Right kidney (tissue), 9 donors: ENCODE results near the gene NOLC1.

Experiments used
- DNase-seq: peaks from one replicate; pipeline ENCODE4 v3.0.0-alpha.2; 2016
- long read RNA-seq, 8 donors: transcript quantifications; one replicate each; lab custom pipeline, GENCODE V29; 2026

The NOLC1 gene
- long read RNA-seq, donor 1, partial matches to known transcripts: 0 of 6 reads
- long read RNA-seq, donor 1, other reads (novel, unspliced or antisense): 0 of 6 reads
- long read RNA-seq, donor 2, partial matches to known transcripts: 0 of 1 reads
- long read RNA-seq, donor 2, other reads (novel, unspliced or antisense): 0 of 1 reads
- long read RNA-seq, donor 3, partial matches to known transcripts: 0 of 3 reads
- long read RNA-seq, donor 3, other reads (novel, unspliced or antisense): 0 of 3 reads
- long read RNA-seq, donor 4, partial matches to known transcripts: 18 of 22 reads
- long read RNA-seq, donor 4, other reads (novel, unspliced or antisense): 0 of 22 reads
- long read RNA-seq, donor 5, partial matches to known transcripts: 0 of 8 reads
- long read RNA-seq, donor 5, other reads (novel, unspliced or antisense): 0 of 8 reads
- long read RNA-seq, donor 6, partial matches to known transcripts: 5 of 8 reads
- long read RNA-seq, donor 6, other reads (novel, unspliced or antisense): 0 of 8 reads
- long read RNA-seq, donor 7, partial matches to known transcripts: 43 of 48 reads
- long read RNA-seq, donor 7, other reads (novel, unspliced or antisense): 0 of 48 reads
- long read RNA-seq, donor 8, transcript NOLC1-207 (13 exons, 2,441 nt): major isoform, 7 of 7 reads
- long read RNA-seq, donor 8, partial matches to known transcripts: 0 of 7 reads
- long read RNA-seq, donor 8, other reads (novel, unspliced or antisense): 0 of 7 reads

GRCh38 chr10:102151774-102152544 lies at the start of gene NOLC1:
Gene NOLC1 (plus strand): TSS chr10:102152389. CDS start chr10:102152411, 22 bp downstream.
- peak; percentile 90 for DNase-seq

- no peak for DNase-seq
Observed at GRCh38 chr10:102102421-102102820, 49.8 kb upstream of the NOLC1 start.

DNA sequence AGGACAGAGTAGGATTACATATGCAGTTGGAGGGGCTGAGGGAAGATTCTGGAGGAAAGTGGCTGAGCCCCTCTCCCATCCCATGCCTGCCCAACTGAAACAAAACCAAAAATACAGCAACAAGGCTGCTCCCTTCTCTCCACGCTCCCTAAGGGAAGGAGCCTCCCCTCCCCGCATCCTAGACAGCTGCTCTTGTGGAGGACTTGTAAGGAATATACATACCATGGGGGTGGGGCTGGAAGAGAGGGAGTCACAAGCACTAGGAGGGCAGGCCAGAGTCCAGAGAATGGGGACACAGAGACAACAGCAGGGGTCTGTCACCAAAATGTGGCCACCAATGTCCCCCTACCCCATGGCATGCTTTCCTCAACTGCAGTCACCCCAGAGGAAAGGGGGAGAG lies 45.2 kb upstream of the NOLC1 start:
- no peak for DNase-seq

GRCh38 chr10:102109166-102110116 lies 42.7 kb upstream of the NOLC1 start:
- no peak for DNase-seq

GRCh38 chr10:102111276-102111675 lies 40.9 kb upstream of the NOLC1 start:
- no peak for DNase-seq

- DNase-seq: no peak
Observed at GRCh38 chr10:102112210-102112817, 39.9 kb upstream of the NOLC1 start.

- peak; percentile 10 for DNase-seq
Observed at GRCh38 chr10:102113261-102113955, 38.8 kb upstream of the NOLC1 start.

GRCh38 chr10:102113956-102114857 lies 38.0 kb upstream of the NOLC1 start:
- peak; percentile 69 for DNase-seq

DNA sequence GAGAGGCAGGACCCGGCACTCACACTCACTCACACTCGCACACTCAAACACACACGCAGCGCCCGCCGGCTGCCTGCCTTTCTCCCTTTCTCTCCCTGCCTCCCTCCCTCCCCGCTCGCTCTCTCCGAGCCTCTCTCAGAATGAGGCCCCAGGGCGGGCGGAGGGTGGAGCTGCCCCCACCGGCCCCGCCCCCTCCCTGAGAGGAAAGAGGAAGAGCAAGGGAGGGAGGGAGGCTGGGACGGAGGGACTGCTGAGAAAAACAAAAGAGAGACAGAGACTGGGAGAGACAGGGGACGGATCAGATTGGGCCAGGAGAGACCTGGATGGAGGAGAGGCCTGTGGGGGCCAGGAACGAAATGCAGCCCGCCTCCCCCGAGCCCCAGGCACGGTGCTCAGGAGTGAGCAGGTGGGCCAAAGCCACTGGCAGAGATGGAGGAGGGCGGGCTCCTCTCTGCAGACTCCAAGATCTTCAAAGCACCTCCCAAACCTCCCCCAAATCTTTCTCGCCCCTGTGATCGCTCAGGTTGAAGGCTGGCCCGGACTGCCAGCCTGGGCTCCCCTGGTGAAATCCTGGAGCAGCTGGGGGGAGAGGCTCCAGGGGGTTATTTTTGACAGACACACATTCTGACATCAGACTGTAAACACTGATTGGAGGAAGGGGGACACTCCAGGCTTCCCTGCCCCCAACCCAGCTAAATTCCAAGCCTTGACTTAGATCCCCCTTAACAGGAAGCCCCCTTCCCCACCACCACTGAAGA lies 37.1 kb upstream of the NOLC1 start:
- peak; percentile 85 for DNase-seq

GRCh38 chr10:102115775-102116174 lies 36.4 kb upstream of the NOLC1 start:
- no peak for DNase-seq

- no peak for DNase-seq
Observed at GRCh38 chr10:102116656-102117055, 35.5 kb upstream of the NOLC1 start.

DNA sequence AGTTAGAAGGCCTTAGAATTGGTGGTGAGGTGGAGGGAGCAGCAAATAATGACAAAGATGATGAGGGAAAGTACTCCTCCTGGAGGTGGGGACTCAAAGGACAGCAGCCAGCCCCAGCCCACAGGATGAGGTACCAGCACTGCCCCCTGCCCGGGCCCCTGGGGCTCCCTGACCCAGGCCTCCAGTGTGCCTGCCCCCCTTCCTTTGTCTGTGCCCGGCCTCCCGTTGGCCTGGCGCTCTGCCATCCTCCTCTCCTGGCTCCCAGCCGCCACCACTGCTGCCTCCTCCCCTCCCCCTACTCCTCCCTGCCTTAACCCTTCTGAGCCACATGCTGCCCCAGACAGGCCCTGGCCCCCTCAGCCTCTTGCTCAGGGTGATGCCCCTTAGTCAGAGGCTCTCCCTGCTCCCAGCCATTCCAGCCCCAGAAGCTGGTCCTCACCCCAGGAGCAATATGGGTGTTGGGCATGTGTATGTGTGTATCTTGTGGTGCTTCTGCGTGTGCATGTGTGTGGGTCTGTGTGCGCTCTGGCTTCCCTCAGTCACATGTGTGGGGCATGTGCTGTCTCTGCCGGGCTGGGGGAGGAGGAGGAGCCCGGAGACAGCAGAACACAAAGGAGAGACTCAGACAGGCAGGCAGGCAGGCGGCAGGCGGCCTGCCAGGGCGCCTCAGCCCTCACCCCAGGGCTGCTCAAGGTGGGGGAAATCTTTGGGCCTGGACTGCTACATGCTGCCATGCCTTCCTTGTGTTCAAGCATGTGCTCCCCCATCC lies 34.6 kb upstream of the NOLC1 start:
- peak; percentile 82 for DNase-seq

GRCh38 chr10:102118867-102119266 lies 33.3 kb upstream of the NOLC1 start:
- DNase-seq: peak; percentile 49

GRCh38 chr10:102119417-102120141 lies 32.6 kb upstream of the NOLC1 start:
- peak; percentile 59 for DNase-seq

GRCh38 chr10:102120142-102120990 lies 31.8 kb upstream of the NOLC1 start, which contains the start of gene LDB1:
Gene LDB1 (minus strand): TSS chr10:102120368. CDS start chr10:102120110, 258 bp downstream.
- peak; percentile 99 for DNase-seq
